Neutrophil (primary cell): ENCODE measurements around the gene PLEKHG5.

Experiments
- H3K27ac ChIP-seq: fragments of 200-600 bp; sonication (generic); 2 replicates; pipeline ENCODE4 v1.5.1; 2016; ENCODE audit warnings: mild to moderate bottlenecking, moderate library complexity
- H3K27me3 ChIP-seq: fragments of 200-600 bp; sonication (generic); 2 replicates; pipeline ENCODE4 v1.6.0; 2016; ENCODE audit warnings: mild to moderate bottlenecking
- H3K36me3 ChIP-seq: fragments of 200-600 bp; sonication (generic); 2 replicates; pipeline ENCODE4 v1.5.1; 2017
- H3K4me1 ChIP-seq, 2 experiments: fragments of 200-600 bp in 1 of 2; sonication (generic) in 1 of 2; 1 replicate in 1 of 2; 2 replicates in 1 of 2; pipeline versions ENCODE4 v1.5.1 to v1.6.1; 2013 to 2016; ENCODE audit warnings: low read depth in 1 of 2, low read length in 1 of 2, mild to moderate bottlenecking in 1 of 2, moderate library complexity in 1 of 2; ENCODE audit not compliant: control insufficient read depth in 1 of 2, insufficient read depth in 1 of 2
- H3K4me3 ChIP-seq, 2 experiments: fragments of 200-600 bp in 1 of 2; sonication (generic) in 1 of 2; 1 replicate in 1 of 2; 2 replicates in 1 of 2; pipeline ENCODE4 v1.5.1; 2013 to 2016; ENCODE audit warnings: low read depth in 1 of 2, low read length in 1 of 2, mild to moderate bottlenecking in 1 of 2, moderate library complexity in 1 of 2
- H3K9me3 ChIP-seq: fragments of 200-600 bp; sonication (generic); 2 replicates; pipeline ENCODE4 v1.5.1; 2016
- CTCF ChIP-seq: fragments of 200-600 bp; sonication (generic); IDR thresholded peaks from 2 replicates; pipeline ENCODE4 v1.5.1; 2016; ENCODE audit warnings: antibody characterized with exemption

Gene PLEKHG5

DNA sequence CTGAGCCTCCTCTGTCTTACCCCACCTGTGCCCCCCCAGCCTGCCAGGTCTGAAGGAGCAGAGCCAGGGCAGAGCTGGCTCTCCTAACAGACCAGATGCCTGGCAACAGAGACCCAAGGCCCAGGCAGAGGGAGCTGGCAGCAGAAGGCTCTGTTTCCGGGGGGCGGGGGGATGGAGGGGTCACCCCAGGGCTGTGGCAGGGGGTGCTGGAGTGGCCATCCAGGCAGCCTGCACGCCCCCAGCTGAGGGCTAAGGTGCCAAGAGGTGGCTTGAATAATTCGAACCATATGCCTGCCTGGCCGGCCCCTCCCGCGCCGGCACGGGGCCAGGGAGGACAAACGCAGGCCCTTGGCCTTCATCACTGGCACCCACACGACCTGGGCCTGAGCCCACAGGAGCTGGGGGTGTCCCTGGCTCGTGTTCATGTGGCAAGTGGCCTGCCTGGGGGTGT is 16.0 kb upstream of the PLEKHG5 start:
- peaks cover 8% of the 10 kb centered on the region for H3K27me3 ChIP-seq
- no peak overlapping the region for H3K4me3 ChIP-seq
- H3K9me3 ChIP-seq = no peaks in the 10 kb centered on the region
- no peaks in the 10 kb centered on the region for H3K4me1 ChIP-seq
- no peaks in the 10 kb centered on the region for H3K36me3 ChIP-seq
- no peak for TF ChIP-seq CTCF
- no peak overlapping the region for H3K27ac ChIP-seq

DNA sequence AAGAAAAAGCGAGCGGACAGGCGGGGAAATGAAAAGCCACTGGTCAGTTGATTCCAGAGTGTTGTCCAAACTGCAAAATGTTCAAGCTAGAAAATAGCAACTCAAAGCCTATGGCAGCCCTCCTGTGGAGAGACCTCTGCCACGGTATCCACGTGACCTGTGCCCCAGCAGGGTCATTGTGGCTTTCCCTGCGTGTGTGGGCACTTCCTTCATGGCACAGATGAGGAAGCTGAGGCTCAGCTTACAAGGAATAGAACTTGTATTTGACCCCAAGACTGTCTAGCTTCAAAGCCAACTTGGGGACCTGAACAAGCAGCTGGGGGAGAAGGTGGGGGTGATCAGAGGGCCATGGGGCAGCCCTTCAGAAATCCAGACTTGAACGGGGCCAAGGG is 15.6 kb upstream of the PLEKHG5 start:
- TF ChIP-seq CTCF = no peak
- H3K4me1 ChIP-seq = no peaks in the 10 kb centered on the region

DNA sequence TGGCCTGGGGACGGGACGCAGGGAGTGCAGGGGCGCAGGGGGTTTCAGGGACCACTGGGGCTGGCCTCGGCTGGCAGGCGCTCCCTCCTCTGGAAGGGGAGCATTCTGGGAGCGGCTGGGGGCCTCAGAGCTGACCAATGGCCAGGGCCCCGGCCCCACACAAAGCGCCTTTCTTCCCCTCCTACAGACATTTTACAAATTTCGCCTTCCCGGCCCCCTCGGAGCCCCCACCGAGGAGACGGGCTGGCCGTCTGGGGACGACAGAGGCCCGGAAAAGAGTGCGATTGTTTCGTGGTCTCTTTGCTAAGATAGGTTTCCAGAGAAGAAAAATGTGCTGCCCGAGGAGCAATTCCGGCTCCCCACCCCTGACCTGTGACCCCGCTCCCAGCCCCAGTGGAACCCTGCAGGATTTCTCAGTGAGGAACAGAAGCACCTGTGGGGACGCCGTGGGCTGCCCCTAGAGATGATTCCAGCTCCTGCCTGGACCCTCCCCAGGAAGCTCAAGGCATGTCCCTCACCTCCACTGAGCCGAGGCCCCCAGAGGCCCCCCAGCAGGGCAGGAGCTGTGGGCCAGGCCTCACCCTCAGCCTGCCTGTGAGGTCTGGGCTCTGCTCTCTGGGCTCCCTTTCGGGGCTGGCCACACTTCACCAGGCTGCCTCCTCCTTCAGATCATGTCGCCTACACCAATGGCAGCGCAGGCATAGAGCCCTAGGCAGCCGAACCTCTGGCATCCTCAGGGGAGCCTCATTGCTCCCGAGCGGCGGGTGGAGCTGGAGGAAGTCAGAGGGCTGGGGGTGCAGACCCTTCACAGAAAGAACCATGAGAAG is 15.0 kb upstream of the PLEKHG5 start:
- H3K4me3 ChIP-seq = no peak overlapping the region
- TF ChIP-seq CTCF = no peak
- H3K36me3 ChIP-seq = no peaks in the 10 kb centered on the region
- H3K27ac ChIP-seq = no peak overlapping the region
- no peaks in the 10 kb centered on the region for H3K9me3 ChIP-seq
- H3K4me1 ChIP-seq = no peaks in the 10 kb centered on the region
- peaks cover 14% of the 10 kb centered on the region for H3K27me3 ChIP-seq

More for the DNA sequence above, 15.6 kb upstream of the PLEKHG5 start:
- no peaks in the 10 kb centered on the region for H3K9me3 ChIP-seq
- H3K36me3 ChIP-seq = no peaks in the 10 kb centered on the region
- H3K27me3 ChIP-seq = peaks cover 8% of the 10 kb centered on the region
- H3K27ac ChIP-seq = no peak overlapping the region
- no peak overlapping the region for H3K4me3 ChIP-seq

- Histone ChIP-seq H3K36me3 (no peaks in the 10 kb centered on the region), H3K9me3 (no peaks in the 10 kb centered on the region), H3K4me3 (no peak overlapping the region), H3K27me3 (peaks cover 22% of the 10 kb centered on the region), H3K4me1 (no peaks in the 10 kb centered on the region), H3K27ac (no peak overlapping the region)
- TF ChIP-seq CTCF = no peak
These were observed 14.1 kb upstream of the PLEKHG5 start for GRCh38 chr1:6505367-6506209.

DNA sequence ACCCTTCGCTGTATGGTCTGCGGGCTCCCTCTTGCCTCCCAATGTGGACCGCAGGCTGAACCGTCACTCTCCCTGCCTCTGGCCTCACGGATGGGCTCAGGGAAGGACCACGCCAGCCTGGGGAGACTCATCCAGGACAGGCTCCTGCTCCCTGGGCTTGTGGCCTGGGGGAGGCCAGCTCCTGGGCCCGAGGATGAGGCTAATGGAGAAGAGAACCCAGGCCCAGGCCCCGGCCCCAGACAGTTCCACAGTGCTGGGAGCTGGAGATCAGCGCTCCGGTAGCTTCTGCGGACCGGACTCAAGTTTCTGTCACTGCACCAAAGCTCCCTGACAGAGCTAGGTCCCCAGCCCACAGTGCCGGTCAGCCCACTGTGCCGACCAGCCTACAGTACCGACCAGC is 13.4 kb upstream of the PLEKHG5 start:
- Histone ChIP-seq H3K27me3 (peaks cover 29% of the 10 kb centered on the region), H3K4me3 (no peak overlapping the region), H3K27ac (no peak overlapping the region), H3K4me1 (no peaks in the 10 kb centered on the region), H3K36me3 (no peaks in the 10 kb centered on the region), H3K9me3 (no peaks in the 10 kb centered on the region)
- TF ChIP-seq CTCF = no peak
